Mucosa of descending colon (tissue), 3 donors: ENCODE measurements around the gene TNS1. TPM values are rescaled to one million over a fixed set of nuclear protein-coding genes. Genes with fewer than 3 reads are reported as not detected.

Experiments
- ATAC-seq: fragments of 200-7000 bp; cut with Tn5 transposase; one replicate; pipeline ENCODE4 v1.9.1; 2020; ENCODE audit warnings: mild to moderate bottlenecking, moderate library complexity
- DNase-seq, 3 donors: peaks; one replicate each; pipeline ENCODE4 v3.0.0-alpha.2; 2020
- H3K36me3 ChIP-seq: fragments of 200-600 bp; one replicate; pipeline ENCODE4 v1.8.0; 2021; ENCODE audit warnings: low read depth, mild to moderate bottlenecking
- H3K4me1 ChIP-seq: fragments of 200-600 bp; one replicate; pipeline ENCODE4 v1.8.0; 2021; ENCODE audit warnings: low read depth, mild to moderate bottlenecking
- H3K4me3 ChIP-seq: fragments of 200-600 bp; one replicate; pipeline ENCODE4 v1.8.0; 2021; ENCODE audit warnings: mild to moderate bottlenecking
- H3K9me3 ChIP-seq: fragments of 200-600 bp; one replicate; pipeline ENCODE4 v1.8.0; 2021; ENCODE audit warnings: mild to moderate bottlenecking
- CTCF ChIP-seq: fragments of 200-600 bp; IDR thresholded peaks from one replicate; pipeline ENCODE4 v1.8.0; 2022; ENCODE audit warnings: antibody characterized with exemption, mild to moderate bottlenecking
- intact Hi-C, 2 donors: fragments of 100-400 bp; cut with DNase I in 1 of 2; cut with micrococcal nuclease in 1 of 2; formaldehyde crosslinking; loops; one replicate each; pipeline versions ENCODE4 v1.11.0 to v1.11.1; 2022; cut with DNase I, micrococcal nuclease
- total RNA-seq, 3 donors: library from RNA; stranded (reverse); fragmentation: NEBNext Ultra II Directional in 2 of 3; extraction: Animal tissue kit (Norgen Biotek cat#: 25700) in 2 of 3; gene quantifications; one replicate each; pipeline versions ENCODE4 v1.2.1 to v1.2.4, GENCODE V29; 2021 to 2023
- donor health status: DM: no; HTN: no; CAD: no; lungs with moderate emphysema.
- donor health status: DM: no; HTN: no; CAD: no.
- donor health status: DM: no; HTN: yes; CAD: no.

The TNS1 gene
- total RNA-seq, 3 donors from 2014 or later: 43.8 to 1,458 (median 121) TPM

- intact Hi-C loops: loop anchor here in 1 of 2 donors (10.0 kb wide), 1 partner anchor 81 kb away; no protein-coding TSS in a partner anchor
- ATAC-seq (no peak), DNase-seq (no peak)
- no peak for TF ChIP-seq CTCF
- Histone ChIP-seq H3K4me1 (no peaks in the 10 kb centered on the region), H3K4me3 (no peak overlapping the region), H3K36me3 (no peaks in the 10 kb centered on the region), H3K9me3 (no peaks in the 10 kb centered on the region)
Observed at GRCh38 chr2:217875556-217876252, 127.1 kb downstream of the TNS1 start.

DNA sequence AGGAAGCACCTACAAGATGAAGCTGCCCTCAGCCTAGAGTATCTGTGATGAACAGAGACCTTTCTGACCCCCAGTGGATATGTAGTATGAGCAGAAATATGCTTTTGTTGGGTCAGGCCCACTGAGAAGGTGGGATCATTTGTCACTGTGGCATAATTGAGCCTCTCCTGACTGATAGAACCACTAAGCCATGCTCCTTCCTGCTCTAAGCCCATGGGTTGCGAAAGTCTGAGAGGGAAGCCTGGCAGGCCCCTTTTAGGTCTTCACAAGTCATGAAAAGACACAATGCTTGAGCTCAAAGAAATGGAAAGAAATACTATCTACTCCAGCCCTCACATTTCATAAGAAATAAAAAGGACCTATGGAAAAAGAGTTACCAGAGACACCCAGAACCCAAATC is 127.7 kb downstream of the TNS1 start:
- intact Hi-C loops: loop anchor here in 1 of 2 donors (10.0 kb wide), 1 partner anchor 80 kb away; no protein-coding TSS in a partner anchor

GRCh38 chr2:217873371-217873770 is 129.4 kb downstream of the TNS1 start:
- no peak overlapping the region for H3K4me3 ChIP-seq
- no peaks in the 10 kb centered on the region for H3K9me3 ChIP-seq
- no peak for ATAC-seq
- no peak for DNase-seq
- intact Hi-C loops: loop anchor here in 1 of 2 donors (10.0 kb wide), 1 partner anchor 79 kb away; no protein-coding TSS in a partner anchor
- no peaks in the 10 kb centered on the region for H3K36me3 ChIP-seq
- no peak for TF ChIP-seq CTCF
- H3K4me1 ChIP-seq: no peaks in the 10 kb centered on the region

More for the DNA sequence above, 127.7 kb downstream of the TNS1 start:
- Histone ChIP-seq H3K4me1 (no peaks in the 10 kb centered on the region), H3K4me3 (no peak overlapping the region), H3K9me3 (no peaks in the 10 kb centered on the region), H3K36me3 (no peaks in the 10 kb centered on the region)
- no peak for TF ChIP-seq CTCF
- ATAC-seq (no peak), DNase-seq (no peak)

DNA sequence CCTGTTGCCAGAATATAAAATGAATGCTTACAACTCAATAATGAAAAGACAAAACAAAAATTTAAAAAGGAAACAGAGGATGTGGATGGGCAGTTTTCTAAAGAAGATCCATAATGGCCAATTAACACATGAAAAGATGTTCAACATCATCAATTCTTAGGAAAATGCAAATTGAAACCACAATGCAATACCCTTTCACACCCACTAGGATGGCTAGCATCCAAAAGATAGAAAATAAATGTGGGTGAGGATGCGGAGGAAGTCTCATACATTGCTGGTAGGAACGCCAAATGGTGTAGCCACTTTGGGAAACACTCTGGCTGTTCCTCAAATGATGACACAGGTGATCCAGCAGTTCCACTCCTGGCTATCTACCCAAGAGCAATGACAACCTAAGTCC is 130.5 kb downstream of the TNS1 start:
- intact Hi-C loops: loop anchor here in 1 of 2 donors (10.0 kb wide), 1 partner anchor 78 kb away; no protein-coding TSS in a partner anchor
- Histone ChIP-seq H3K36me3 (no peaks in the 10 kb centered on the region), H3K9me3 (no peaks in the 10 kb centered on the region)

DNA sequence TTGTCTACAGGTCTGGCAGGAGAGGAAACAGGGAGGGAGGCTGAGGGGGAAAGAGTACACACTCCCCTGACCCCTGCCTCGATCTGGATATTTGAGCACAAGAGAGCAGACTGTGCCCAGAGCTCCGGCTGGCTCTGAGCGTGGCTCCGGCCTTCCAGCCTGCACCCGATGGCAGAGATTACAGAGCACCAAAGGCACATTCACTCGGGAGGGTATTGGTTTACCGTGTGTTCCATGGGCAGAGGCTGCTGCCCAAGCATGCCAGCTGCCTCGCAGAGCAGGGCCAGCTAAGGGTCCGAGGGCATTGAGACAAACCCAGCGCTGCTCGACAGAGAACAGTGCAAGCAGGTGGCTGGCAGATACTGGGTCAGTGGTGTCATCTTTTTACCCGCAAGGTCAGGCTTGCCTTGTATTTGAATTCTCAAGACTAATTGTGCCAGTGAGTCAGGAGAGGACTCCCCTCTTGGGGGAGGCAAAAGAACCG is 132.2 kb downstream of the TNS1 start:
- DNase-seq (no peak), ATAC-seq (no peak)
- H3K9me3 ChIP-seq: no peaks in the 10 kb centered on the region
- H3K4me3 ChIP-seq: no peak overlapping the region
- no peak for TF ChIP-seq CTCF
- H3K4me1 ChIP-seq: no peaks in the 10 kb centered on the region
- no peaks in the 10 kb centered on the region for H3K36me3 ChIP-seq
- intact Hi-C loops: loop anchor here in 1 of 2 donors (10.0 kb wide), 1 partner anchor 76 kb away; no protein-coding TSS in a partner anchor

More for the DNA sequence above, 130.5 kb downstream of the TNS1 start:
- Histone ChIP-seq H3K4me1 (no peaks in the 10 kb centered on the region), H3K4me3 (no peak overlapping the region)
- ATAC-seq: no peak
- no peak for DNase-seq
- TF ChIP-seq CTCF: no peak
